ENCODE measurements around the gene PLAAT2.
"Not testable (repeated sequence)": the region's sequence is repeated elsewhere in the genome, so short reads cannot be mapped to it uniquely, and the experiment has no call there.

PLAAT2 gene

DNA sequence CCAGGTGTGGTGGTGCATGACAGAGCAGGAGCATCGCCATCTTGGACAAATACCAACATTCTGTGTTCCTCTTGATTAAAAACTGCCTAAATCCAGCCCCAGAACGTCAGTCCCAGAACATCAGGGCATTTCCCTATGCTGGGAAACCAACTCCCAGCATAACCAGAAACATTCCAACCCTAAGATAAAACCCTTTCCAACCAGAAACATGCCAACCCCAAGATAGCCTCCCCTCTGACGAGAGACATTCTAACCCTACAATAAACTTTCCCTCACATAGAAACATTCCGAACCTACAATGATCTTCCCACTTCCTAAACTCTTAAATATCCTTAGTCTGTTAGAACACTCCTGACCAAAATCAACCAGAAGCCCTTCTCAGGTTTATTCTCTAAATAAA is 15.0 kb downstream of the PLAAT2 start:
- no peaks in the 10 kb centered on the region for H3K27me3 ChIP-seq (ENCODE audit: insufficient read depth, poor library complexity, severe bottlenecking)
- TF ChIP-seq, protein P1, sequence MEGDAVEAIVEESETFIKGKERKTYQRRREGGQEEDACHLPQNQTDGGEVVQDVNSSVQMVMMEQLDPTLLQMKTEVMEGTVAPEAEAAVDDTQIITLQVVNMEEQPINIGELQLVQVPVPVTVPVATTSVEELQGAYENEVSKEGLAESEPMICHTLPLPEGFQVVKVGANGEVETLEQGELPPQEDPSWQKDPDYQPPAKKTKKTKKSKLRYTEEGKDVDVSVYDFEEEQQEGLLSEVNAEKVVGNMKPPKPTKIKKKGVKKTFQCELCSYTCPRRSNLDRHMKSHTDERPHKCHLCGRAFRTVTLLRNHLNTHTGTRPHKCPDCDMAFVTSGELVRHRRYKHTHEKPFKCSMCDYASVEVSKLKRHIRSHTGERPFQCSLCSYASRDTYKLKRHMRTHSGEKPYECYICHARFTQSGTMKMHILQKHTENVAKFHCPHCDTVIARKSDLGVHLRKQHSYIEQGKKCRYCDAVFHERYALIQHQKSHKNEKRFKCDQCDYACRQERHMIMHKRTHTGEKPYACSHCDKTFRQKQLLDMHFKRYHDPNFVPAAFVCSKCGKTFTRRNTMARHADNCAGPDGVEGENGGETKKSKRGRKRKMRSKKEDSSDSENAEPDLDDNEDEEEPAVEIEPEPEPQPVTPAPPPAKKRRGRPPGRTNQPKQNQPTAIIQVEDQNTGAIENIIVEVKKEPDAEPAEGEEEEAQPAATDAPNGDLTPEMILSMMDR (IDR thresholded peaks at IDR 0.05; ENCODE audit: poor library complexity, severe bottlenecking) = no peak
- ATAC-seq (ENCODE audit: low read depth) = no peak

DNA sequence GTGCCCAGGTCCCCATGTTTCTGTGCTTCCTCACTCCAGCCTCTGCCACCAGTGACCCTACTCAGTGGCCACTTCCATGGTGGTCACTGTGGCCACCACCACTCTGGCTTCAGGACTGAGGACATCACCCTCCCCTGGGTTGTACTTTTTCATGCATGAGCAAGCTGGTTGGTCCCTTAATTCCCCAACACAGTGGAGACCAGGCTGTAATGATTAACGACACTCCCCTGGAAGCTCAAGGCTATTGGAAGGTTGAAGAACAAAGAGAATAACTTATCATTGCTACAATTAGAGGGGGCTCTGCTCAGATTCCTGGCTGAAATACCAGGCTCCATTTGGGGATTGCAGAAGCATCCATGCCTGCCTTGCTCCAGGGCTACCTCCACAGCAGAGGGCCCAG is 16.1 kb downstream of the PLAAT2 start:
- Histone ChIP-seq H3K27me3 (ENCODE audit: insufficient read depth, poor library complexity, severe bottlenecking) (no peaks in the 10 kb centered on the region), H3K4me3 (ENCODE audit: severe bottlenecking) (no peak overlapping the region), H3K27ac (ENCODE audit: poor library complexity, severe bottlenecking) (no peak overlapping the region), H3K9me3 (ENCODE audit: severe bottlenecking) (no peaks in the 10 kb centered on the region), H3K36me3 (ENCODE audit: low read depth) (no peaks in the 10 kb centered on the region), H3K4me1 (ENCODE audit: insufficient read depth, poor library complexity, severe bottlenecking) (no peaks in the 10 kb centered on the region)
- TF ChIP-seq, protein P1 (IDR thresholded peaks at IDR 0.05; ENCODE audit: poor library complexity, severe bottlenecking) = no peak
- no peak for ATAC-seq (ENCODE audit: low read depth)
- DNase-seq (ENCODE audit: low spot score) = no peak

More for the DNA sequence above, 15.0 kb downstream of the PLAAT2 start:
- no peak for DNase-seq (ENCODE audit: low spot score)
- no peaks in the 10 kb centered on the region for H3K9me3 ChIP-seq (ENCODE audit: severe bottlenecking)
- H3K4me3 ChIP-seq (ENCODE audit: severe bottlenecking) = no peak overlapping the region
- no peaks in the 10 kb centered on the region for H3K4me1 ChIP-seq (ENCODE audit: insufficient read depth, poor library complexity, severe bottlenecking)
- no peak overlapping the region for H3K27ac ChIP-seq (ENCODE audit: poor library complexity, severe bottlenecking)
- H3K36me3 ChIP-seq (ENCODE audit: low read depth) = no peaks in the 10 kb centered on the region

DNA sequence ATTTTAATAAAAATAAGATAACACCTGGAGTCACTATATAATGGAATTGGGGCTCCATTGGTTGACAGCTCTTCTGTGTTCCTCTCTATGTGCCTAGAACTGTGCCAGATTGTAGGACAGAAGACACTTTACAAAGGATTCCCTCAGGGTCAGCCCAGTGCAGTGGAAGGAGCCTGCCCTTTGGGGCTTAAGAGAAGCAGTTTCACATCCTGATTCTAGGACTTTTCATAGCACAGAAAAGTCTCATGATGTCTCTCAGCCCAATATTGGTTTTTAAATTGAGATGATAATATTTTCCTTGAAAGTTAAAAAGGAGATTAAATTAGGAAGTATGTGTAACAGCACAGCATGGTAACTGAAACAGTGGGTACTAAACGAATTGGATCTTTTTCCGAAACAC is 19.5 kb downstream of the PLAAT2 start:
- no peak for ATAC-seq (ENCODE audit: low read depth)
- H3K27me3 ChIP-seq (ENCODE audit: insufficient read depth, poor library complexity, severe bottlenecking) = no peaks in the 10 kb centered on the region
- TF ChIP-seq, protein P1 (IDR thresholded peaks at IDR 0.05; ENCODE audit: poor library complexity, severe bottlenecking) = no peak
- no peaks in the 10 kb centered on the region for H3K9me3 ChIP-seq (ENCODE audit: severe bottlenecking)
- DNase-seq (ENCODE audit: low spot score) = no peak
- H3K36me3 ChIP-seq (ENCODE audit: low read depth) = no peaks in the 10 kb centered on the region
- no peak overlapping the region for H3K4me3 ChIP-seq (ENCODE audit: severe bottlenecking)
- H3K27ac ChIP-seq (ENCODE audit: poor library complexity, severe bottlenecking) = no peak overlapping the region
- no peaks in the 10 kb centered on the region for H3K4me1 ChIP-seq (ENCODE audit: insufficient read depth, poor library complexity, severe bottlenecking)

DNA sequence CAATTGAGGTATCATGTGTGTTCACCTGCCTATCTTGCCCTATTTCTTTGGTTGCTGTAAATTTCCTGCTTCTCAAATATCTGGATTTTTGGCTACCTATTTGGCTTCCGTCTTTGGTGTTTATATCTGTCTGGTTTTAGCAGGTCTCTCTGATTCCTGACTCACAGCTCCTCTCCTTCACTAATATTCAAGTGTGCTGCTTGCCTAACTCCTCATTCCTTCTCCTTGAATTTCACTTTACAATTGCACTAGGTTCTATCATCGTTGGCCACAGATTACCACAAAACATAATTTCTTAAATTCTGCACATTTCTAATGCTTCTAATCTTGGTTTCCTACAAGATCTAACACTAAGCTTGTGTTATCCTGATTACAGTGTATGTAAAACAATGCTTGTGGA is 20.7 kb downstream of the PLAAT2 start:
- not testable (repeated sequence) for H3K36me3 ChIP-seq (ENCODE audit: low read depth); H3K4me3 ChIP-seq (ENCODE audit: severe bottlenecking); DNase-seq (ENCODE audit: low spot score); H3K4me1 ChIP-seq (ENCODE audit: insufficient read depth, poor library complexity, severe bottlenecking); H3K9me3 ChIP-seq (ENCODE audit: severe bottlenecking); ATAC-seq (ENCODE audit: low read depth); H3K27ac ChIP-seq (ENCODE audit: poor library complexity, severe bottlenecking); H3K27me3 ChIP-seq (ENCODE audit: insufficient read depth, poor library complexity, severe bottlenecking)

DNA sequence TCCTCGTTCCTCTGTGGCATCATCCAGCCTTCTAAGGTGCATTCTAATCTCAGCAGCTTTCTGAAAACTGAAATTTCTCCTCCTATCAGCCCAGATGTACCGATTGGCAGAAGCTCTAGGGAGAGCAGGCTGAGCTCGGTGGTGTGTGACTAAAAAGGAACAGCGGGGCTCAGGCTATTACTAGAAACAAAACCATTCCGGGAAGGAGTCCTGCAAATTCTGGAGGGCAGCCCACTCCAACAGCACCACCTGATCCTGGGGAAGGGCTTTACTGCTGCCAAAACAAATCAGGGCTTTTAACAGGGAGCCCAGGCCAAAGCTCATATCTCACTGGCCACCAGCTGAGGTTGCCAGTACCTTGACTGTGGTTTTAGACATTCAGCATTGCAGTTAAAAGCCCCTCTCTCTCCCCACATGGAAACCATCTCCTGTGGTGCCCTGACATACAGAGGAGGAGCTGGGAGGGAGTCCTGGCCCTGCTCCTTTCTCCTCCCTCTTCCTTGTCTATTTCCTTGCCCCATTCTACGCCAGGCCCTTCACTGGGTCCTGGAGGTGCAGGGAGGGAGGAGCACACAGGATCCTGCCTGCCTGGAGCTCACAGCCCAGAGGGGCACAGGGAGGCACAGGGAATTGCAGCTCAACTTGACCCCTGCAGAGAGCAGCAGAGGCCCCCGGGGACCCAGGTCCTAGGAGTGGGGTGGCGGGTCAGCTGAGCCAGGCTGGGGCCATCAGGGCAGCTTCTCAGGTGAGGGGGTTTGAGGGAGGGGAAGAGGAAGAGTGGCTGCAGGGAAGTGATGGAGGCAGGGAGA is 25.7 kb downstream of the PLAAT2 start:
- no peak for DNase-seq (ENCODE audit: low spot score)
- peak; percentile 25; the same call in 2 of the 3 replicates for ATAC-seq (ENCODE audit: low read depth)
- no peak overlapping the region for H3K4me3 ChIP-seq (ENCODE audit: severe bottlenecking)

More for the DNA sequence above, 25.7 kb downstream of the PLAAT2 start:
- Histone ChIP-seq H3K4me1 (ENCODE audit: insufficient read depth, poor library complexity, severe bottlenecking) (peaks cover 3% of the 10 kb centered on the region), H3K36me3 (ENCODE audit: low read depth) (no peaks in the 10 kb centered on the region), H3K27ac (ENCODE audit: poor library complexity, severe bottlenecking) (no peak overlapping the region), H3K9me3 (ENCODE audit: severe bottlenecking) (no peaks in the 10 kb centered on the region), H3K27me3 (ENCODE audit: insufficient read depth, poor library complexity, severe bottlenecking) (no peaks in the 10 kb centered on the region)
- TF ChIP-seq, protein P1 (IDR thresholded peaks at IDR 0.05; ENCODE audit: poor library complexity, severe bottlenecking) = no peak
